GM18868 (cell line): Measurements from ENCODE around the gene SLU7.

Experiments used
- ATAC-seq: cut with Tn5 transposase; IDR thresholded peaks from one replicate; pipeline ENCODE4 v1.9.1; 2021; ENCODE audit warnings: mild to moderate bottlenecking, moderate library complexity; ENCODE audit not compliant: unreplicated experiment

Gene SLU7

DNA sequence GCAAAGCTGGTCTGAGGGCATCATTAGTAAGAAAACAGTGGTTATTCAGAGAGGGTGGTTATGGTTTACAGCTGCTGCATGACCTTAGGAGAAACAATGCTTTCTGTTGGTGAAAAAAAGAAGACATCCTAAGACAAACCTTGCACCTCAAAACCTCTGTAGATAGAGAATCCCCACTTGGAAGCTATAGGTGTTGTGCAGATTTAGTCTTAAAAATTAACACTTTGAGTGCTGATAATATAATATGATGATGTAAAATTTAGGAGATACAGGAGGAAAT lies 1.4 kb upstream of the SLU7 start:
- no peak for ATAC-seq

DNA sequence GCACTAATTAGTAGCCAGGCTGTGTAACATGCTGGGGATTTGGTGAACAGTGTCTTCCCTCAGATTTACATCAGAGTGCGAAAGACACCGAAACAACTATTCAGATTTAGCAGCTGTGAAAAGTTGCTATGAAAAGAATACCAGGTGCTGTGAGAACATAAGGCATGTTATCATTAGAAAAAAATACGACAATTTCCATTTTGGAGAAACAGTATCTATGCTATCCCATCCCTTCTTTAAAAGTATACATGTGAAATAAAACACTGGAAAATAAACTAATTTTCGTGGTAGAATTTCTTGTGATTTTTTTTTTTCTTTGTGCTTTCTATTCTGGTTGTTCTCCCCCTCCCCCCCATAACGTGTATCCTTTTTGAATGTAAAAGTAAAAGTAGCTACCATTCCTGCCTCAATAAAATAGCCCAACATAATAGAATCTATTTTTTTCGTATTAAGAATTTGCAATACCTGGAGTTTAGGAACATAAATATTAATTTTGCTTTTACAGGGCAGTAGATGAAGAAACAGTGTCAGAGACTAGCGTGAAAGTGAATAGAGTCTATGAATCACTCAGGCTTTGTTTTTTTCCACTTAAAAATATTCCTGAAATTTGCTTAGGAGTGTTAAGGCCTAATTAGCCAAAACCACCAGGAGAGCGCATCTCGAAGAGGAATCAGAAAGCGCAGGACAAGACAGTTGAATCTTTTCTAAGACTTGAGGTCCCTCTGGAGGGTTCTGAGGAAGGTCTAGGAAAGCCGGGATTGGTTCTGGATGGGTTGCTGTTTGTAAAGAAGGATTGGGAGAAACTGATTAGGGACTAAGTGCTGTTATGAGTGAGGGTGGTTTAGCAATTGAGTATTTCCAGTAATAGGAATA lies 813 bp upstream of the SLU7 start:
- no peak for ATAC-seq

DNA sequence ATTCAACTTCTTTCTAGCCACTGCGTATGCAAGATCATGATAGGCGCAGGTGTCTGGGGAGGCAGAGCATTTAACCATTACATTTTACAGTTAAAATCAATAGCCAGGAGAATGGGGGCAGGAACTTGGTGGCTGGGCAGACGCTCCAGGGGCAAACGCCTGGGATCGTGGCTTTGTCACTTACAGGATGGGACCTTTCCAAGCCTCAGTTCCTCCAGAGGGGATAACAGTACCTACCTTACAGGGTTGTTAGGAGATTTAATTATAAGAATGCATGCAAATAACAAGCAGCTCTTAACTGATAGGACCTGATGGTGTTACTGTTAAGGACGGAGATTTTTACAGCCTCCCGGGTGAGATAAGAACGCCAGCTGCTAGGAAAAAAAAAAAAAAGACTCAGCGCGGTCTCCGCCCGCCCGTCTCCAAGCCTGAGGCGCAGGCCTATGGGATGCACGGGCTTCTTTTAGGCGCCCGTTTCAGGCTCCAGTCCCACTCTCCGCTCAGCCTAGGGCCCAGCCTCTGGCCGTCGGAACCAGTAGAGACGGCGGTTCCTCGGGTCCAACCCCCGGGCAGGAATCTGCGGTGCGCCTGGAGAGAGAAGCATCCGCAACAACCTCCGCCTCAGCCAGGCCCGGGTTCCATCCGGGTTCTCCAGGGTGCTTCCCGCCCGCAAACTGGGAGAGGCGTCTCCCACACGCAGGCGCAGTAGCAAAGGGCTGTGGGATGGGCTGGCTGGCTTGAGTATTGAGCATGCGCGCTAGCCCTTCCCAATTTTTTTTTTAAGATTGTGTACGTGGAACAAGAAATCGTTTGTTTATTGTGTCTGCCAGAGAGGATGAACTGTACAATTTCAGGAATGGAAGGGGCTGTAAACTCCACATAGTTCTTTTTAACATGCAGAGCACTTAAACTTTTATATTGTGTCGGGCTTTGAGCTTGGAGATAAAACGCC lies 19.2 kb downstream of the SLU7 start, which contains the start of gene FAM200C:
FAM200C (minus strand) TSS at position 653 of the 952 bp plus-strand sequence. CDS start 4,564 bp downstream, outside the sequence.
- peak; percentile 89 for ATAC-seq

DNA sequence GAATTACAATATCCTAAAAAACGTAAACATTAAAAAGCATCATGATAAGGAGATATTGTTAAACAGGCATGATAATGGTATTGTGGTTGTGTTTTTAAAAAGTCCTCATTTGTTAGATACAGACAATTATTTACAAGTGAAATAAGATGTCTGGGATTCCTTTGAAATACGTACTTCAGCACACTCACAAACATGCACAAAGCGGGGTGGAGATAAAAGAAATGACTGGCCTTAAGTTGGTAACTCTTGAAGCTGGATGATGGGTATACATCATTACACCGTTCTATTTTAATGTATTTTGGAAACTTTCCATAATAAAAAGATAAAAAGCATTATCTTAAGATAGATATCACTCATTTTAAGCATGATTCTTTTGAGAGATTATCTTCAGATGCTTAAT lies 20.1 kb downstream of the SLU7 start:
- no peak for ATAC-seq

DNA sequence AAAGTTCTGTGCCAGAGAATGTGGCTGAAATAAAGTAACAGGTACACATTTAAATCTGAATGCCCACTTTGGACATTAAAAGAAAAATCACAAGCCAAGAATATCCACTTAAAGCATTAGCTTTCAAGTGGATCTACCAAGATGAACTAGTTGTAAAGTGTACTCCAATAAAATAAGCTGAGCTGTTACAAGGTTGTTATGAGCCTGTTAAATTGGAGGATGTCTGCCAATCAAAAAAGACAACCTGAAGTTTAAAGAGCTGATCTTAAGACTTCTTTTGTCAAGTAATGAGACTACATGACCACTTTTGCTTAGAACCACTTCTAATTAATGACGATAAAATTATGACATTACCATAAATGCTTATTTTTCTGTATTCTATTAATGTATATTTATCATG lies 21.4 kb downstream of the SLU7 start:
- no peak for ATAC-seq

DNA sequence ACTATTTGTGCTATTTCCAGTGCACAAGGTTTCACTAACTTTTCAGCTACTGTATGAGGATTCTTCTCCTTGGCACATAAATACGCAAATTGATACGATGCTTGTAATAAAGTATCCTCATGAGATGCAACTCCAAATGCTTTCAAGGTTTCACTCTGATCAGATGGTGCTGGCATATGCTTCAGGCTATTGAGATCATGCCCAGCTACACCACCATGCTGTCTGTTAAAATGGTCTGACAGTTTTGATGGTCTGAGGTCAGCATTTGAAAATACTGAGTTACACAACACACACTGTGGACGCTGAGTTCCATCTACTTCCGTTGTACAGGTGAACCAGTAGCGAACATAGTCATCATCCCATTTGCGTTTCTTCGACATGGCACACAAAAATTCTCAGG lies 23.8 kb downstream of the SLU7 start:
- no peak for ATAC-seq

DNA sequence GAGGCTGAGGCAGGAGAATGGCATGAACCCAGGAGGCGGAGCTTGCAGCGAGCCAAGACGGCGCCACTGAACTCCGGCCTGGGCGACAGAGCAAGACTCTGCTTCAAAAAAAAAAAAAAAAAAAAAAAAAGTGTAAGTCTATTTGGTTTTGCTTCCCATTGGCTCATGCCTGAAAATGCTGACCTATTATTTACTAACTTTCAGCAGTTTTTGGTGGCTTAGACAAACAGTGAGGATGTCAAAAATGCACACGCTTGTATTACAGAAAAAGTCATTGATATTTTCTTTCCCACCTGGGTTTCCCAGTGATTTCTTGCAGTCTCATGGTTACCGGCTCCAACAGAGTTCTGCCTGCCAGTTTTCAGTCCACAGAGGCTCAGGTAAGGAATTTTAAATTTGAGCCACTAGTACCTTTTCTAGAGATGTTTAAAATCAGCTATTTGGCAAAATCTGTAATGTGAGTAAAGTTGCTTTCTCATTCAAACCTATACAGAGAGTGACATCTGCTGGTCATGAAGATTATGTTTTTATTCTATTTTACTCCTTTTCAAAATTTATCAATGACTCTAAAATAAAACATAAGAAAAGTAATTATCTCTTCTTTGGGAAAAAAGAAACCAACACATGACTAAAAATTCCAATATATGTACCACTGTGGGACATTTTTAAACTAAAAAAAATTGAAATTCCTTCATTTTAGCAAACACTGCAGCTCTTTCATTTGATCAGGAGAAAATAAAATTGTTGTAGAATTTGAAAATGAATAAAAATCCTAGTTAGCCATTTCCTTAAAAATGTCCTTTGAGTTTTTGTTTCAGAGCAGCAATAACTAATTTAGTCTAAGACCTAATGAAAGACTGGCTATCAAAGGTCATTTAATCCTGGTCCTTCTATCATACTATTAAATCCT lies 27.8 kb downstream of the SLU7 start:
- no peak for ATAC-seq

DNA sequence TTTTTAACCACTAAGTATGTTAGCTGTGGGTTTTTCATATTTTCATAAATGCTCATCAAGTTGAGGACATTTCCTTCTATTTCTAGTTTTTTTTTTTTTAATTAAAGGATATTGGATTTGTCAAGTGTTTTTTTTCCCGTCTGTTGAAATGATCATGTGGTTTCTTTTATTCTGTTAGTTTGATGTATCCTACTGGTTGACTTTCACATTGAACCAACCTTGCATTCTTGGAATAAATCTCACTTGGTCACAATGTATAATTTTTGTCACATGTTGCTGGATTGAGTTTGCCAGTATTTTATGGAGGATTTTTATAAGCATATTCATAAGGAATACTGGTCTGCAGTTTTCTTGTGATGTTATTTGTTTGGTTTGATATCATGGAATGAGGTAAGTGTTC lies 31.4 kb downstream of the SLU7 start:
- ATAC-seq, result no peak

DNA sequence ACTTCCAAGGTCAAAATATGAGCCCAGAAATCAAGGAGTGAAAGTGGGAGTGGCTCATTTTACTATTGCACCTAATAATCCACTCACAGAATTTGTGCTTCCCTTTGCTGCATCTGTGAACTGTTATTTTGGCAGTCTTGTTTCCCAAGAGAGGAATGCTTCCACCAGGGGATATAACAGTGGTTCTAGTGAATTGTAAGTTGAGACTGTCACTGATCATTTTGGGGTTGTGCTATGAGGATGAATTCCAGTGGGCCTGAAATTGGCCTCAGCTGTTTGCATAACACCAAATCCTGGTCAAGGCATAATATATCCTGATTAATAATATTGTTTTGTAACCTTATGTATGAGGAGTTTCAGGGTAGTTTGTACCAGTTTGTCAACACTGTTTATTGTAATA lies 33.4 kb downstream of the SLU7 start:
- no peak for ATAC-seq

DNA sequence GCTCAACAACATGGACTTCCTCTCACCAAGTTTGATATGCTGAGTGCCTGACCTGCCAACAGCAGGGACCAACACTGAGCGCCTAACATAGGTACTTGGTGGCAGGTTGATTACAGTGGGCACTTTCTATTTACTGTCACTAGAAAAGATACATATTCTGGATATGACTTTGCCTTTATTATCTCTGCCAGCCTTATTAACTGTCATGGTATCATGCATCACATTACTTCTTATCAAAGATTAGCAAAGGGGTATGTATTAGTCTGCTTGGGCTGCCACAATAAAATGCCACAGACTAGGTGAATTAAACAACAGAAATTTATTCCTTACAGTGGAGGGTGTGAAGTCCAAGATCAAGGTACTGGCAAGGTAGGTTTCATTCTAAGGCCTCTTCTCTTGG lies 34.2 kb downstream of the SLU7 start:
- no peak for ATAC-seq

DNA sequence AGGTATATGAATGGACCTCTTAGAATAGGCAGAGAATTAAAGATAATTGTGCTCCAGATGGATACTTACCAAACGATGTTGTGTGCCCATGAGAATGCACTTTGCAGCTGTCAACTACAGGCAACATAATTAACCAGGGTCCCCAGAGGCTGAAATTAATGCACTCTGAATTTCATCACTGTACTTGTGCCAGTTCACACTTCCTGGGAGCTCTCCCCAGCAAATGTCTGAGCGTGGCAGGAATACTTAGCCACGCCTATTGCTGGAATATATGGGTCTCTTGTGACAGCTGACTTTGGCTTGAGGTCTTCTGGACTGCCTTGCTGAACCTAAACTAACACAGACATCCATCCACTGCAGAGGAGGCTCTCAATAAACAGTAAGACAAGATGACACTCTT lies 36.5 kb downstream of the SLU7 start:
- no peak for ATAC-seq

DNA sequence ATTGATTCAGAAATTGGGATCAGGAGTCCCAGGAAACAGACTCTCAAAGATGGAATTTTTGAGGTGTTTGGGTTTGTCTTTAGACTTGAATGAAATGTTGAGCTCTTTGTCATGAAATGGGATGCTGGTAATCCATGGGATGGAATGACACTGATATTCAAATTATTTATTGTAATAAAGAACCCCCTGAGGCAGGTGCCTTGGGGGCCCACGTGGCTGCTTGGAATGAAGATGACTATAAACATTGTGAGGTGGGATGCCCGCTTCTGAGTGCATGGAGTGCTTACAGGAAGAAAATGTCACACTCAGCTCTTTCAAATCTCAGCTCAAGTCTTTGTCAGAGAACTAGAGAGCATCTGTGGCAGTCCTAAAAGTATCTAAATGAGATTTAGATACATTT lies 38.8 kb downstream of the SLU7 start:
- no peak for ATAC-seq

DNA sequence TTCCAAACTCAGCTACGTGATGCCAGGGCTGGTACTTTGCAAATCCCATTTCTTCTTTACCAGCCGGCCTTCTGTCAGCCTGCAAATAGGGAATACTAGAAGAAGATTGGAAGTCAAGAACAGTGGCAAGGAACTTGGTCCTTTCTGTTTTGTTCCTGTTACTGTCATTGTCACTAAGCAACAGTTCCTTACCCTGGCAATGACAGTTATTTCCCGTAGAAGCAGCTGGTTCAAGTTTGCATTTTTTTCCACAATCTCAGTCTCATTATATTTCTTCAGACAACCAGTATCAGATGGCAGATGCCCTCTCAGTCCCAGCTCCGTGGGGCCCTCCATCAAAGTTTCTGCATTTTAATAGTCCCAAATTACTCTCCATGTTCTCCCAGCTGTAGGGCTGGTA lies 39.4 kb downstream of the SLU7 start:
- ATAC-seq, result no peak

DNA sequence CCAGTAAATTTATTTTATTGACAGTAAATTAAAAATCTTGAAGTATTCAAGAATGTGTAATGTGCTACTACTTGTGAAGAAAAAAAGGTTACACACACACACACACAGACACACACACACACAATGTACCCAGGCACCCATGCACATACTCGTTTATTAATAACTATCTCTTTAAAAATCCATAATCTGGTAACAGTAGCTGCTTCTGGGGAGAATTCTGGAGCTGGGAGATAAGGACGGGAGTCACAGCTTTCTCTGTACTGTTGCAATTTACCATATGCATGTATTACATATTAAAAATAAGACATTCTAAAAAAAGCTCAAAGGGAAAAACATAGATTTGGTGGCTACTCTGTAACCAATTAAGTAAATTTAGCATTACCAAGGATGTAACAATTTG lies 40.6 kb downstream of the SLU7 start:
- ATAC-seq, result no peak

DNA sequence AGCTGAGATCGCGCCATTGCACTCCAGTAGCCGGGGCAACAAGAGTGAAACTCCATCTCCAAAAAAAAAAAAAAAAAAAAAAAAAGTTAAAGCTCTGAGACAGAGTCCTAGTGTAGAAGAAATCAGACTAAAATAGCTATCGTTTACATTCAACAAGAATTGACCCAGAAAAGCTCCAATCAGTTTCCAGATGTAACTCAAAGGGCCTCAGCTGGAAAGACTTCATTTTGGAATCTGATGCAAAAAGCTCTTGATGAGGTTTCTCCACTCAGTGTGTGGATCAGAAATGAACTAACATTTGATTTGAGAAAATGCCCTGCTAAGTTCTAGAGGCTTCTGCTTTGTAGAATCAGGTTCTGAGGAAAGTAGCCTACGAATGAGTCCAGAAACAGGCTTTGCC lies 41.2 kb downstream of the SLU7 start:
- no peak for ATAC-seq

DNA sequence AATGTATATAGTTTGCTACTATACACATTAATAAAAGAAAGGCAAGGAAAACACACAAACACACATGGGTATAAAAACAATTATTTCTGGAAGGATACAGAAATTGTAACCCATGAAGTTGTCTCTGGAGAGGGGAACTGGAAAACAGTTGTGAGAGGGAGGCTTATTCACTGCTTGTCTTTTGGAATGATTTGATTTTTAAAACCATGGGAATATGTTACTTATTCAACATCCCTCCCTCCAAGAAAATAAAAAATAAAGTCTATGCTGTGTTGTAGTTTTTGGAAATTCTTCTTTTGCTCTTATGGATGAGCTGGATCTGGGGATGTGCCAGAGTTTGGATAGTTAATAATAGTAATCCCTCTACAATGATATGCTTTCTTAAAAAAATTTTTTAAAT lies 42.5 kb downstream of the SLU7 start:
- no peak for ATAC-seq

DNA sequence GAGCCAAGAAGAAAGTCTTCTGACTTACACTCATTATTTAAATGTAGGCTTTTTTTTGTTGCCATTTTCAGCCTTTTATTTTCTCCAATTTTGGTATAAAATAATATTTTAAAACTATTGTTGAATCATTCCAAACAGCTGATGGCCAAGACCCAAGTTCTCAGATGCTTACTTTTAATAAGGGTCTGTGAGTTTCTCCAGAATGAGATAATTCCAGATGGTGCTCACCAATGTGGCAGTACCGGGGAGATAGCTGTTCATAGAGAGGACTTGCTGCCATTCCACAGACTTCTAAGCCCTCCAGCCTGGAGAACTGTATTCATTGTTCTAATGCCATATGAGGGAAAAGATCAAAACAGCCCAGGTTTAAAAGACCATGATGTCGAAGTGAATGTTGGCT lies 43.2 kb downstream of the SLU7 start:
- no peak for ATAC-seq

DNA sequence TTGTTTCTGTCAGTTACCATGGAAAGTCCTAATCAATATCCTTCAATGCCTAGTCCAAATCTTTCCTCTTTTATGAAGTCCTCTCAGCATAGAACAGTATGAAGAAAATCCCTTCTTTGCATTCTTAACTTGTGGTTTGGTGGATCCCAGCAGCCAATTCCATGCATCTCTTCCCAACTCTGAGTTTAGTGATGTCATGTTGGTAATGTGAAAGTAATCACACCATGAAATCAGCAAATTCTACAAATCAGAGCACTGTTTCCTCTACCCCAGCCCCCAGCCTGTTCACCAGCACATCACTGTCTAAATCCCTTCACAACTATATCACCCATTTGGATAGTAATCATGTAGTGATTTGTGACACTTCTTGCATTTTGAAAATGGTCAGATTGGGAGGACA lies 43.7 kb downstream of the SLU7 start:
- no peak for ATAC-seq

DNA sequence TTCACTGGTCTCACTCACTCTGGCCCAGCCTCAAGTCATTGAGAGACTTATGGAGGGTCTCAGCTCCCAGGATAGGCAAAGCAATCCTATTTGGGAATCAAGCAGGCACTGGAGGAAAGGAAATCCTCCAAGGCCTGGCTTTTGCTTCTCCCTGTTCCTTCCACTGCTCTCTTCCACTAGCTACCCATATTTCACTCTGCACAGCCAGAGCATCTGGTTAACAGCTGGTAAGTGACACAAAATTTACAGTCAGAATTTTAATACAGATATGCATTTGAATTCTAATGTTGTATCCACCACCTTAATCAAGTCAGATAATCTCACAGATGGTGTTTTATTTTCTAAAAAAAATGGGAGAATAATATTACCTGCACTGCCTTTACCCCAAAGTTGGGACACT lies 47.6 kb downstream of the SLU7 start:
- no peak for ATAC-seq

DNA sequence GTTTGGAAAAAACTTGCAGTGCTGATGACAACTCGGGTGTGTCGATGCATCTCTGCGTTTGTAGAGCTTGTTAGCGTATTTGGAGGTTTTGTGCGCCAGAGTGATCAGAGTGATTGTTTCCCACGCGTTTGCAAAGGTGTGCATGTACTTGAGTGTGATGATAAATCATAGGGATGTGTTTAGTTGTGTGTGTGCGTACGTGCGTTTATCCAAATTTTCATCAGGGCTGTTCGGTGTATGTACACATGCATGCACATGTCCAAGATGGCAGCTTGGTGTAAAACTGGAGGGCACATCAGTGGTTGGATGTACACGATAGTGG lies 48.2 kb downstream of the SLU7 start:
- no peak for ATAC-seq

DNA sequence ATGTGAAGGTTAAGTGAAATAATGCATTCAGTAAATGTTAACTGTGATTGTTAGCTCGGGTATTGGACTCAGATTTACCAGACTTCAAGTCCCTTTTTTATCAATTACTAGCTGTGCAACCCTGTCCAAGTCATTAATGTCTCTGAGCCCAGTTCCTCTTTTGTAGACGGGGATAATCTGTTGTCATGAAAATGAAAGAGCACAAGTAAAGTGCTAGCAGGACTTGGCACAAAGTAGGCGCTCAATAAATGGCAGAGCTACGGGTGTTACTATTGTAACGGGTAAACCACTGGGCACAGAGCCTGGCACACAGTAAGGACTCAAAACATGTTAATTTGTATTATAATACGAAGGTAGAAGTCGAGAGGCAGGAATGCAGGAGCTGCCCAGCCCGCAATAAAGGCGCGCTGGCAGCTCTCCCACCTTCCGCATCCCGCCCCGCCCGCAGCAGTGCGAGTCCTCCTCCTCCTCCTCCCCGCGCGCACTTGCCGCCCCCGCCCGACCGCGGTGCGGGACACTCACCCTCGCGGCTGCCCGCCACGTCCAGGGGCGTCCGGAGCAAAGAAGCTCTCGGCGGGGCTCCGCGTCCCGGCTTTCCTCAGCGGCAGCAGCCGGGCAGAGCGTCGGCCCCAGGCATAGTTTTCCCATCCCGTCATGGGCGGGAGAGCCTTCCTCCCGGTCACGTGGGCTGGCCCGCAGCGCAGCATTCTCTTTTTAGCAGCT lies 48.7 kb downstream of the SLU7 start, which contains the start of gene C1QTNF2:
C1QTNF2 (minus strand) TSS at position 637 of the 723 bp plus-strand sequence. CDS start 15,615 bp downstream, outside the sequence.
- peak; percentile 64 for ATAC-seq
